Spleen (tissue), 11 donors: ENCODE results near the gene TNNI3K. TPM values are rescaled to one million over a fixed set of nuclear protein-coding genes. Genes with fewer than 3 reads are reported as not detected.

Source experiments
- DNase-seq: peaks from one replicate; pipeline ENCODE4 v3.0.0-alpha.2; 2020
- H3K27ac ChIP-seq, 8 donors: fragments of 200-600 bp; sonication (generic) in 7 of 8; 1 replicate in 4 of 8; 2 replicates in 4 of 8; pipeline versions ENCODE4 v1.5.0 to v1.8.0; 2016 to 2021; ENCODE audit warnings: inconsistent platforms in 4 of 8, mild to moderate bottlenecking in 4 of 8, moderate library complexity in 1 of 8
- H3K27me3 ChIP-seq, 7 donors: fragments of 200-600 bp; sonication (generic) in 6 of 7; replicated peaks in 1 of 7; 1 replicate in 4 of 7; 2 replicates in 3 of 7; pipeline versions ENCODE4 v1.5.0 to v1.8.0; 2016 to 2021; ENCODE audit warnings: inconsistent platforms in 3 of 7, mild to moderate bottlenecking in 1 of 7
- H3K36me3 ChIP-seq, 6 donors: fragments of 200-600 bp; sonication (generic) in 5 of 6; 1 replicate in 4 of 6; 2 replicates in 2 of 6; pipeline versions ENCODE4 v1.5.0 to v1.8.0; 2016 to 2021; ENCODE audit warnings: inconsistent platforms in 2 of 6
- H3K4me1 ChIP-seq, 6 donors: fragments of 200-600 bp; sonication (generic) in 5 of 6; 1 replicate in 3 of 6; 2 replicates in 3 of 6; pipeline versions ENCODE4 v1.5.0 to v1.8.0; 2016 to 2021; ENCODE audit warnings: inconsistent platforms in 3 of 6
- H3K4me3 ChIP-seq, 8 donors: fragments of 200-600 bp; sonication (generic) in 7 of 8; 1 replicate in 4 of 8; 2 replicates in 4 of 8; pipeline versions ENCODE4 v1.5.0 to v1.8.0; 2016 to 2021; ENCODE audit warnings: inconsistent platforms in 4 of 8, mild to moderate bottlenecking in 4 of 8, moderate library complexity in 2 of 8
- H3K9me3 ChIP-seq, 8 donors: fragments of 200-600 bp; sonication (generic) in 7 of 8; 1 replicate in 4 of 8; 2 replicates in 4 of 8; pipeline versions ENCODE4 v1.5.0 to v1.8.0; 2016 to 2021; ENCODE audit warnings: inconsistent platforms in 4 of 8
- POLR2A ChIP-seq, 3 donors: fragments of 450-650 bp; IDR thresholded peaks; one replicate each; pipeline ENCODE4 v1.5.1; 2017; ENCODE audit warnings: antibody characterized with exemption in 3 of 3, mild to moderate bottlenecking in 1 of 3
- POLR2AphosphoS5 ChIP-seq, 3 donors: sonication (generic); formaldehyde crosslinking; IDR thresholded peaks; one replicate each; pipeline ENCODE4 v1.5.1; 2017; ENCODE audit warnings: antibody characterized with exemption in 3 of 3
- WGBS, 5 donors: extraction: QIAGEN DNeasy Blood & Tissue Kit in 3 of 5; methylation state at CpG; one replicate each; pipeline versions ENCODE4 v1.1.5 to v1.1.7; 2013 to 2018; 5-methylcytosine and 5-hydroxymethylcytosine counted together
- intact Hi-C: fragments of 100-400 bp; cut with DNase I; formaldehyde crosslinking; loops from one replicate; pipeline ENCODE4 v1.15.0; 2023; ENCODE audit warnings: low total_unique reads
- polyA plus RNA-seq, 3 donors: library from polyadenylated mRNA; stranded (reverse); fragments of 200-250 nt; gene quantifications; one replicate each; pipeline ENCODE4 v1.2.1, GENCODE V29; 2013
- total RNA-seq, 7 donors: library from RNA; depleted of rRNA in 3 of 7; stranded (reverse); fragments of >200 nt in 3 of 7; fragmentation: NEBNext Ultra II Directional in 4 of 7; extraction: Animal tissue kit (Norgen Biotek cat#: 25700) in 4 of 7; gene quantifications; one replicate each; pipeline versions ENCODE4 v1.1.0 to v1.2.1, GENCODE V29; 2016 to 2021
- TF ChIP-seq, protein P1 (sequence below), 11 experiments: fragments of 200-600 bp in 7 of 11; fragments of 450-650 bp in 4 of 11; sonication (generic) in 4 of 11; IDR thresholded peaks in 8 of 11; conservative IDR thresholded peaks in 3 of 11; 1 replicate in 7 of 11; 2 replicates in 4 of 11; pipeline versions ENCODE4 v1.4.0 to v1.8.0; 2016 to 2021; ENCODE audit warnings: antibody characterized with exemption in 11 of 11, inconsistent platforms in 4 of 11, mild to moderate bottlenecking in 1 of 11
- donor health status: healthy with polysubstance abuse.
- donor health status: DM: no; HTN: no; CAD: no; lungs with moderate emphysema.
- donor health status: DM: no; HTN: no; CAD: no.
- donor health status: Bipolar disorder and iron deficiency.
- donor health status: healthy.
- donor health status: DM: no; HTN: no; CAD: no.
- donor health status: DM: yes; HTN: yes; CAD: no.

TNNI3K gene
- total and polyA plus RNA-seq, 10 donors, result 0.41 to 6.2 (median 2.8) TPM; not detected in 1

DNA sequence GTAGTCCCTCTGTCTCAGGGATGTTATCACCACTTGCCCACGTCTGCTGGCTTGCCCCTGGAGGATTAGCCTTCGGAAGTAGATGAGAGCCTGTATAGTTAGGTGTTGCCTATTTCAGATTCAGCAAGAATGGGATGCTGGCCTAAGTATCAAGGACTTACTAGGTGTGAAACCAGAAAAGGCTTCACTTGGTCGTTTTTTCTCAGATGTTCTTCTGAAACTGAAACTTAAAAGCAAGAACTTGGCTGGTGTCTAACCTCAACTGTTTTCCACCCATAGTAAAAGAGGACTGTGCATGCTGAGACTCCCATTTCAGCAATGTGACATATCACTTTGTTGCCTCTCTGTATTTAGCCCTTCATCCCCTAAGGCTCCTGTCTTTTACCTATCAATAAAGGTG, 344.2 kb downstream of the TNNI3K start:
- no peaks in the 10 kb centered on the region for H3K9me3 ChIP-seq
- WGBS, 5 donors, result 48 to 65% (median 54%) methylated on average over 3 of the region's 3 CpGs
- no peaks in the 10 kb centered on the region for H3K27me3 ChIP-seq
- no peak for DNase-seq
- peaks cover 0 to 6% (median 0%) of the 10 kb centered on the region in 6 donors for H3K4me1 ChIP-seq
- no peak overlapping the region for H3K27ac ChIP-seq
- TF ChIP-seq, protein P1, sequence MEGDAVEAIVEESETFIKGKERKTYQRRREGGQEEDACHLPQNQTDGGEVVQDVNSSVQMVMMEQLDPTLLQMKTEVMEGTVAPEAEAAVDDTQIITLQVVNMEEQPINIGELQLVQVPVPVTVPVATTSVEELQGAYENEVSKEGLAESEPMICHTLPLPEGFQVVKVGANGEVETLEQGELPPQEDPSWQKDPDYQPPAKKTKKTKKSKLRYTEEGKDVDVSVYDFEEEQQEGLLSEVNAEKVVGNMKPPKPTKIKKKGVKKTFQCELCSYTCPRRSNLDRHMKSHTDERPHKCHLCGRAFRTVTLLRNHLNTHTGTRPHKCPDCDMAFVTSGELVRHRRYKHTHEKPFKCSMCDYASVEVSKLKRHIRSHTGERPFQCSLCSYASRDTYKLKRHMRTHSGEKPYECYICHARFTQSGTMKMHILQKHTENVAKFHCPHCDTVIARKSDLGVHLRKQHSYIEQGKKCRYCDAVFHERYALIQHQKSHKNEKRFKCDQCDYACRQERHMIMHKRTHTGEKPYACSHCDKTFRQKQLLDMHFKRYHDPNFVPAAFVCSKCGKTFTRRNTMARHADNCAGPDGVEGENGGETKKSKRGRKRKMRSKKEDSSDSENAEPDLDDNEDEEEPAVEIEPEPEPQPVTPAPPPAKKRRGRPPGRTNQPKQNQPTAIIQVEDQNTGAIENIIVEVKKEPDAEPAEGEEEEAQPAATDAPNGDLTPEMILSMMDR (IDR thresholded peaks at IDR 0.05 in 8 of 11, conservative IDR thresholded peaks at IDR 0.05 in 3 of 11), result no peak
- TF ChIP-seq POLR2A (IDR thresholded peaks at IDR 0.05) (no peak), POLR2AphosphoS5 (IDR thresholded peaks at IDR 0.05) (no peak)
- no peak overlapping the region for H3K4me3 ChIP-seq
- intact Hi-C loops, result no loop called here
- H3K36me3 ChIP-seq, result no peaks in the 10 kb centered on the region

DNA sequence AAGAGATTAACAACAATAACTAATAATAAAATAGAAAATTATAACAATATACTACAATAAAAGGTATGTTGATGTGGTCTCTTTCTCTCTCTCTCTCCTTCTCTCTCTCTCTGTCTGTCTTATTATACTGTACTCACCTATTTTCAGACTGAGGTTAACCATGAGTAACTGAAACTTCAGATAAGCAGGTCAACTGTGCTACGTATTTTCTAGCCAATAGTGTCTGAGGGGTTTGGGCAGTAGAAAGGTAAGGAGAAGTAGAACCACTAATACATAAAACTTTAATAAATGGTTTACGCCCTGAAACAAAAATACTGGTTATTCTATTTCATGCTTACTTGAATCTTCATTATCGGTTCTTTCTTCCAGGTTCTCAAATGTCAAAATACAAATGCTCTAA, 348.2 kb downstream of the TNNI3K start:
- WGBS, 5 donors, result 82 to 95% (median 88%) methylated on average over 3 of the region's 3 CpGs
- TF ChIP-seq POLR2A (IDR thresholded peaks at IDR 0.05) (no peak), POLR2AphosphoS5 (IDR thresholded peaks at IDR 0.05) (no peak)
- TF ChIP-seq, protein P1 (IDR thresholded peaks at IDR 0.05 in 8 of 11, conservative IDR thresholded peaks at IDR 0.05 in 3 of 11), result no peak
- H3K27ac ChIP-seq, result no peak overlapping the region
- no peak for DNase-seq
- H3K36me3 ChIP-seq, result no peaks in the 10 kb centered on the region
- no peak overlapping the region for H3K4me3 ChIP-seq
- H3K4me1 ChIP-seq, result peaks cover 0 to 6% (median 0%) of the 10 kb centered on the region in 6 donors
- intact Hi-C loops, result no loop called here
- H3K27me3 ChIP-seq, result no peaks in the 10 kb centered on the region
- H3K9me3 ChIP-seq, result no peaks in the 10 kb centered on the region

DNA sequence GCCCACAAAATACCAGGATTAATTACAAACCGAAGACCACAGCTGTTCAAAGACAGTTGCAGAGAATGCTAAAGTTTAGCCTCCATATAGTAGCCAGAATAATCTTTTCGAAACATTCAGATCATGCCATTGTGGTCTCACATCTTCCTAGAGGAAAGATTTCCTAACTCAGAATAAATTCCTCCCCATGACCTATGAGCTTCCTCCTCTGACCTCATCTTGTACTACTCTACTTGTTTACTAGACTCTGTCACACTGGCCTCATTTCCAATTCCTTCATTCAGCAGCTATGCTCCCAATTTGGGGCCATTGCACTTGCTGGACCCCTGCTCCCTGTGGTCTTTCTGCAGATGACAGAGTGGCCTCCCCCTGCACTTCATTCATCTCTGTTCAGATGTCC, 349.0 kb downstream of the TNNI3K start:
- Histone ChIP-seq H3K27ac (no peak overlapping the region), H3K27me3 (no peaks in the 10 kb centered on the region), H3K36me3 (no peaks in the 10 kb centered on the region), H3K4me1 (peaks cover 0 to 6% (median 0%) of the 10 kb centered on the region in 6 donors), H3K9me3 (no peaks in the 10 kb centered on the region), H3K4me3 (no peak overlapping the region)
- no peak for DNase-seq
- WGBS, 5 donors, result 58 to 85% (median 76%) methylated on average over 2 of the region's 2 CpGs
- TF ChIP-seq POLR2AphosphoS5 (IDR thresholded peaks at IDR 0.05), result no peak
- TF ChIP-seq POLR2A (IDR thresholded peaks at IDR 0.05), result no peak
- TF ChIP-seq, protein P1 (IDR thresholded peaks at IDR 0.05 in 8 of 11, conservative IDR thresholded peaks at IDR 0.05 in 3 of 11), result no peak
- intact Hi-C loops, result no loop called here

DNA sequence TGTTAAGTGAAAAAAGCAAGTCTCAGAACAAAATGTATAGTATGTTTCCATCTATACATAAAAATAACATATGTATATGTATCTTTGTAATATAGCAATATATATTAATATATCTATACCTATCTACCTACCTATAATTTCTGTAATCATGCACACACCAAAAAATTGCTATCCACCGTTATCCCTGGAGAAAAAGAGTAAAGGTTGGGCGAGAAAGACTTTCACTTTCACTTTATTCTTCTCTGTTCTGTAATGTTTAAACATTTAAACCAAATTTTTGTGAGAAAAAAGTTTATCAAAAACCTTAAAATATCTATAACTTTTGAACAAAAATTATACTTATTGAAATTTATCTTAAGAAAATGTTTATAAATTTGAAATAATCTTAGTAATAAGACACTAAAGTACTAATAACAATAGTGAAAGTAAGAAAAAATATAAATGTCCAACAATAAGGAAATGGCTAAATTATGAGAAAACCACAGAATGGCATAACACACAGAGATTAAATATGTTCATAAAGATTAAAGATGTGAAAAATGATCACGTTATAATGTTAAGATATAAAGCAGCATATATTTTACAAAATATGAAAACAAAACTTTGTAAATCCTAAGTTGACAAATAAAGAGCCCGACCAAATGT, 351.2 kb downstream of the TNNI3K start:
- WGBS, 5 donors, result 52 to 72% (median 56%) methylated on average over 4 of the region's 4 CpGs
- H3K27me3 ChIP-seq, result no peaks in the 10 kb centered on the region
- H3K27ac ChIP-seq, result no peak overlapping the region
- DNase-seq, result no peak
- no peaks in the 10 kb centered on the region for H3K4me1 ChIP-seq
- H3K9me3 ChIP-seq, result no peaks in the 10 kb centered on the region
- intact Hi-C loops, result no loop called here
- H3K36me3 ChIP-seq, result no peaks in the 10 kb centered on the region
- TF ChIP-seq, protein P1 (IDR thresholded peaks at IDR 0.05 in 8 of 11, conservative IDR thresholded peaks at IDR 0.05 in 3 of 11), result no peak
- TF ChIP-seq POLR2AphosphoS5 (IDR thresholded peaks at IDR 0.05) (no peak), POLR2A (IDR thresholded peaks at IDR 0.05) (no peak)
- peak overlapping the region in 4 of 8 donors; percentile 5 to 54 (median 18) for H3K4me3 ChIP-seq
